HL-60 (cell line): ENCODE measurements around the gene METRNL.

ENCODE experiments used
- DNase-seq, 2 experiments: peaks; one replicate each; pipeline ENCODE4 v3.0.0-alpha.2; 2010 to 2020; ENCODE audit warnings: low read depth in 1 of 2, low spot score in 1 of 2
- H3K27ac ChIP-seq: fragments of 250-450 bp; sonication (Bioruptor Pico); replicated peaks from 2 replicates; pipeline ENCODE4 v1.5.1; 2020; ENCODE audit warnings: mild to moderate bottlenecking, moderate library complexity
- H3K27me3 ChIP-seq: fragments of 250-450 bp; sonication (Bioruptor Pico); 2 replicates; pipeline ENCODE4 v1.5.1; 2021; ENCODE audit warnings: mild to moderate bottlenecking, moderate library complexity; ENCODE audit not compliant: insufficient read depth, poor library complexity, severe bottlenecking
- H3K4me3 ChIP-seq: replicated peaks from 2 replicates; pipeline ENCODE4 v1.5.1; 2011; ENCODE audit warnings: mild to moderate bottlenecking, control low read depth, low read length; ENCODE audit not compliant: insufficient read depth
- GABPA ChIP-seq: IDR thresholded peaks from 2 replicates; pipeline ENCODE4 v1.6.1; 2012; ENCODE audit warnings: low read depth
- POLR2AphosphoS5 ChIP-seq: IDR thresholded peaks from 2 replicates; pipeline ENCODE4 v1.6.1; 2012; ENCODE audit warnings: low read depth
- SPI1 ChIP-seq: IDR thresholded peaks from 2 replicates; pipeline ENCODE4 v1.6.1; 2012; ENCODE audit warnings: low read depth, mild to moderate bottlenecking, borderline replicate concordance
- TF ChIP-seq, protein P1 (sequence below): IDR thresholded peaks from one replicate; pipeline ENCODE4 v1.5.1; 2011; ENCODE audit warnings: low read length, control low read depth, inconsistent platforms; ENCODE audit not compliant: insufficient read depth
- TF ChIP-seq, protein P2 (sequence below): IDR thresholded peaks from 2 replicates; pipeline ENCODE4 v1.6.1; 2012; ENCODE audit warnings: low read depth; ENCODE audit not compliant: insufficient replicate concordance

Gene METRNL

GRCh38 chr17:83057793-83058265 lies 21.6 kb upstream of the METRNL start:
- TF ChIP-seq POLR2AphosphoS5 (no peak), GABPA (no peak), SPI1 (no peak)
- TF ChIP-seq, protein P1, sequence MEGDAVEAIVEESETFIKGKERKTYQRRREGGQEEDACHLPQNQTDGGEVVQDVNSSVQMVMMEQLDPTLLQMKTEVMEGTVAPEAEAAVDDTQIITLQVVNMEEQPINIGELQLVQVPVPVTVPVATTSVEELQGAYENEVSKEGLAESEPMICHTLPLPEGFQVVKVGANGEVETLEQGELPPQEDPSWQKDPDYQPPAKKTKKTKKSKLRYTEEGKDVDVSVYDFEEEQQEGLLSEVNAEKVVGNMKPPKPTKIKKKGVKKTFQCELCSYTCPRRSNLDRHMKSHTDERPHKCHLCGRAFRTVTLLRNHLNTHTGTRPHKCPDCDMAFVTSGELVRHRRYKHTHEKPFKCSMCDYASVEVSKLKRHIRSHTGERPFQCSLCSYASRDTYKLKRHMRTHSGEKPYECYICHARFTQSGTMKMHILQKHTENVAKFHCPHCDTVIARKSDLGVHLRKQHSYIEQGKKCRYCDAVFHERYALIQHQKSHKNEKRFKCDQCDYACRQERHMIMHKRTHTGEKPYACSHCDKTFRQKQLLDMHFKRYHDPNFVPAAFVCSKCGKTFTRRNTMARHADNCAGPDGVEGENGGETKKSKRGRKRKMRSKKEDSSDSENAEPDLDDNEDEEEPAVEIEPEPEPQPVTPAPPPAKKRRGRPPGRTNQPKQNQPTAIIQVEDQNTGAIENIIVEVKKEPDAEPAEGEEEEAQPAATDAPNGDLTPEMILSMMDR: no peak
- peaks cover 2% of the 10 kb centered on the region for H3K27me3 ChIP-seq

GRCh38 chr17:83058266-83058798 lies 21.1 kb upstream of the METRNL start:
- peaks cover 2% of the 10 kb centered on the region for H3K27me3 ChIP-seq

More at GRCh38 chr17:83057793-83058265, 21.6 kb upstream of the METRNL start:
- no peak for DNase-seq
- H3K27ac ChIP-seq: no peak overlapping the region
- H3K4me3 ChIP-seq: no peak overlapping the region

DNA sequence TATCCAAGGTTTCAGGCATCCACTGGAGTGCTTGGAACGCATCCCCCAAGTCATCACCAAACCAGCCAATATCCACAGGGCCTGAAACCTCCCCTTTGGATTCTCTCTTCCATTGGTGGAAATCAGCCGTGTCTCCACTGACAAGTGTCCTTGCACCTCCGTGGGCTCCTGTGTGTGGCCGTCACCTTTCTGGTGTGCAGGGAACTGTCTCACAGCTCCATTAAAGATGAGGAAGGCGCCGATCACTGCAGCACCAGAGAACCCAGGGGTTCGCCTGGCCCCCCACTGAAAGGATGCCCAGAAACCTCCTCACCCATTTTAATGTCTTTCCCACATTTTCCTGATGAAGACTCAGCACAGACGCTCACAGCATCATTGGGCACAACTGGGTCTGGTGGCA lies 17.8 kb upstream of the METRNL start:
- peaks cover 2% of the 10 kb centered on the region for H3K27me3 ChIP-seq
- TF ChIP-seq SPI1: no peak
- no peak for TF ChIP-seq POLR2AphosphoS5
- TF ChIP-seq, protein P2, sequence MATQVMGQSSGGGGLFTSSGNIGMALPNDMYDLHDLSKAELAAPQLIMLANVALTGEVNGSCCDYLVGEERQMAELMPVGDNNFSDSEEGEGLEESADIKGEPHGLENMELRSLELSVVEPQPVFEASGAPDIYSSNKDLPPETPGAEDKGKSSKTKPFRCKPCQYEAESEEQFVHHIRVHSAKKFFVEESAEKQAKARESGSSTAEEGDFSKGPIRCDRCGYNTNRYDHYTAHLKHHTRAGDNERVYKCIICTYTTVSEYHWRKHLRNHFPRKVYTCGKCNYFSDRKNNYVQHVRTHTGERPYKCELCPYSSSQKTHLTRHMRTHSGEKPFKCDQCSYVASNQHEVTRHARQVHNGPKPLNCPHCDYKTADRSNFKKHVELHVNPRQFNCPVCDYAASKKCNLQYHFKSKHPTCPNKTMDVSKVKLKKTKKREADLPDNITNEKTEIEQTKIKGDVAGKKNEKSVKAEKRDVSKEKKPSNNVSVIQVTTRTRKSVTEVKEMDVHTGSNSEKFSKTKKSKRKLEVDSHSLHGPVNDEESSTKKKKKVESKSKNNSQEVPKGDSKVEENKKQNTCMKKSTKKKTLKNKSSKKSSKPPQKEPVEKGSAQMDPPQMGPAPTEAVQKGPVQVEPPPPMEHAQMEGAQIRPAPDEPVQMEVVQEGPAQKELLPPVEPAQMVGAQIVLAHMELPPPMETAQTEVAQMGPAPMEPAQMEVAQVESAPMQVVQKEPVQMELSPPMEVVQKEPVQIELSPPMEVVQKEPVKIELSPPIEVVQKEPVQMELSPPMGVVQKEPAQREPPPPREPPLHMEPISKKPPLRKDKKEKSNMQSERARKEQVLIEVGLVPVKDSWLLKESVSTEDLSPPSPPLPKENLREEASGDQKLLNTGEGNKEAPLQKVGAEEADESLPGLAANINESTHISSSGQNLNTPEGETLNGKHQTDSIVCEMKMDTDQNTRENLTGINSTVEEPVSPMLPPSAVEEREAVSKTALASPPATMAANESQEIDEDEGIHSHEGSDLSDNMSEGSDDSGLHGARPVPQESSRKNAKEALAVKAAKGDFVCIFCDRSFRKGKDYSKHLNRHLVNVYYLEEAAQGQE: no peak
- TF ChIP-seq, protein P1: no peak
- no peak for TF ChIP-seq GABPA
- no peak for DNase-seq
- no peak overlapping the region for H3K4me3 ChIP-seq
- H3K27ac ChIP-seq: no peak overlapping the region

More at GRCh38 chr17:83058266-83058798, 21.1 kb upstream of the METRNL start:
- TF ChIP-seq, protein P1: no peak
- TF ChIP-seq, protein P2: no peak
- no peak for TF ChIP-seq POLR2AphosphoS5
- Histone ChIP-seq H3K27ac (no peak overlapping the region), H3K4me3 (no peak overlapping the region)
- DNase-seq: no peak
